Measurements from ENCODE around the gene TRH. TPM values are rescaled to one million over a fixed set of nuclear protein-coding genes. Genes with fewer than 3 reads are reported as not detected.
A peak's percentile ranks its signal among the peaks of the same experiment; 100 is the strongest.

Gene TRH
- total and polyA plus RNA-seq, 5 donors: not detected

GRCh38 chr3:129965937-129966336 lies 8.6 kb upstream of the TRH start:
- Histone ChIP-seq H3K4me1 (ENCODE audit: control insufficient read depth, insufficient read depth, low read length) (no peaks in the 10 kb centered on the region), H3K9me3 (ENCODE audit: control insufficient read depth, low read length) (no peaks in the 10 kb centered on the region), H3K27ac (ENCODE audit: low read length) (no peak overlapping the region), H3K4me3 (ENCODE audit: low read length) (no peak overlapping the region), H3K27me3 (ENCODE audit: control insufficient read depth, insufficient read depth) (no peaks in the 10 kb centered on the region)
- WGBS: 87% methylated on average over 2 of the region's 2 CpGs
- no peak for ATAC-seq
- no peak for DNase-seq
- intact Hi-C loops (cut with DNase I): no loop called here

GRCh38 chr3:129966876-129967275 lies 7.6 kb upstream of the TRH start:
- intact Hi-C loops (cut with DNase I): no loop called here

GRCh38 chr3:129967761-129968160 lies 6.8 kb upstream of the TRH start:
- intact Hi-C loops (cut with DNase I): no loop called here
- no peaks in the 10 kb centered on the region for H3K4me1 ChIP-seq (ENCODE audit: control insufficient read depth, insufficient read depth, low read length)
- DNase-seq (no peak), ATAC-seq (no peak)
- no peak overlapping the region for H3K4me3 ChIP-seq (ENCODE audit: low read length)
- H3K27ac ChIP-seq (ENCODE audit: low read length): no peak overlapping the region
- WGBS: 68% methylated on average over 5 of the region's 5 CpGs
- H3K27me3 ChIP-seq (ENCODE audit: control insufficient read depth, insufficient read depth): no peaks in the 10 kb centered on the region
- no peaks in the 10 kb centered on the region for H3K9me3 ChIP-seq (ENCODE audit: control insufficient read depth, low read length)

More at GRCh38 chr3:129966876-129967275, 7.6 kb upstream of the TRH start:
- no peaks in the 10 kb centered on the region for H3K4me1 ChIP-seq (ENCODE audit: control insufficient read depth, insufficient read depth, low read length)
- H3K9me3 ChIP-seq (ENCODE audit: control insufficient read depth, low read length): no peaks in the 10 kb centered on the region
- DNase-seq: no peak
- no peak for ATAC-seq
- no peaks in the 10 kb centered on the region for H3K27me3 ChIP-seq (ENCODE audit: control insufficient read depth, insufficient read depth)
- no peak overlapping the region for H3K27ac ChIP-seq (ENCODE audit: low read length)
- no peak overlapping the region for H3K4me3 ChIP-seq (ENCODE audit: low read length)
- WGBS: 67% methylated on average over 4 of the region's 4 CpGs

GRCh38 chr3:129971351-129972052 lies 3.0 kb upstream of the TRH start:
- ATAC-seq: no peak
- no peak overlapping the region for H3K4me3 ChIP-seq (ENCODE audit: low read length)
- intact Hi-C loops (cut with DNase I): no loop called here
- H3K4me1 ChIP-seq (ENCODE audit: control insufficient read depth, insufficient read depth, low read length): no peaks in the 10 kb centered on the region
- 60% methylated on average over 8 of the region's 8 CpGs for WGBS
- H3K27ac ChIP-seq (ENCODE audit: low read length): no peak overlapping the region
- H3K27me3 ChIP-seq (ENCODE audit: control insufficient read depth, insufficient read depth): no peaks in the 10 kb centered on the region
- no peaks in the 10 kb centered on the region for H3K9me3 ChIP-seq (ENCODE audit: control insufficient read depth, low read length)
- no peak for DNase-seq

GRCh38 chr3:129972301-129972700 lies 2.2 kb upstream of the TRH start:
- Histone ChIP-seq H3K27ac (ENCODE audit: low read length) (no peak overlapping the region), H3K27me3 (ENCODE audit: control insufficient read depth, insufficient read depth) (no peaks in the 10 kb centered on the region), H3K4me1 (ENCODE audit: control insufficient read depth, insufficient read depth, low read length) (no peaks in the 10 kb centered on the region), H3K4me3 (ENCODE audit: low read length) (no peak overlapping the region), H3K9me3 (ENCODE audit: control insufficient read depth, low read length) (no peaks in the 10 kb centered on the region)
- 95% methylated on average over 2 of the region's 2 CpGs for WGBS
- ATAC-seq (no peak), DNase-seq (no peak)
- intact Hi-C loops (cut with DNase I): no loop called here

GRCh38 chr3:129973853-129974563 lies 512 bp upstream of the TRH start:
- intact Hi-C loops (cut with DNase I): no loop called here

GRCh38 chr3:129974833-129975704 lies 549 bp downstream of the TRH start:
- Histone ChIP-seq H3K4me3 (ENCODE audit: low read length) (peak overlapping the region; percentile 42), H3K27me3 (ENCODE audit: control insufficient read depth, insufficient read depth) (no peaks in the 10 kb centered on the region), H3K9me3 (ENCODE audit: control insufficient read depth, low read length) (no peaks in the 10 kb centered on the region), H3K4me1 (ENCODE audit: control insufficient read depth, insufficient read depth, low read length) (no peaks in the 10 kb centered on the region), H3K27ac (ENCODE audit: low read length) (no peak overlapping the region)
- 3% methylated on average over 71 of the region's 71 CpGs for WGBS
- intact Hi-C loops (cut with DNase I): no loop called here
- DNase-seq (peak; percentile 39 to 75 (median 72)), ATAC-seq (peak in 1 of 2 donors; percentile 58)

More at GRCh38 chr3:129973853-129974563, 512 bp upstream of the TRH start:
- WGBS: 34% methylated on average over 39 of the region's 39 CpGs
- no peaks in the 10 kb centered on the region for H3K4me1 ChIP-seq (ENCODE audit: control insufficient read depth, insufficient read depth, low read length)
- no peaks in the 10 kb centered on the region for H3K27me3 ChIP-seq (ENCODE audit: control insufficient read depth, insufficient read depth)
- H3K9me3 ChIP-seq (ENCODE audit: control insufficient read depth, low read length): no peaks in the 10 kb centered on the region
- H3K27ac ChIP-seq (ENCODE audit: low read length): no peak overlapping the region
- H3K4me3 ChIP-seq (ENCODE audit: low read length): peak overlapping the region; percentile 42
- no peak for ATAC-seq
- no peak for DNase-seq

- ATAC-seq: peak in 1 of 2 donors; percentile 7
- peak in 1 of 3 donors; percentile 45 for DNase-seq
These were observed 1.2 kb downstream of the TRH start for GRCh38 chr3:129975705-129976048.

GRCh38 chr3:129976286-129976685 lies 1.8 kb downstream of the TRH start:
- intact Hi-C loops (cut with DNase I): no loop called here
- ATAC-seq: no peak
- no peak for DNase-seq
- Histone ChIP-seq H3K27ac (ENCODE audit: low read length) (no peak overlapping the region), H3K27me3 (ENCODE audit: control insufficient read depth, insufficient read depth) (no peaks in the 10 kb centered on the region), H3K4me3 (ENCODE audit: low read length) (no peak overlapping the region), H3K4me1 (ENCODE audit: control insufficient read depth, insufficient read depth, low read length) (no peaks in the 10 kb centered on the region), H3K9me3 (ENCODE audit: control insufficient read depth, low read length) (no peaks in the 10 kb centered on the region)
- 88% methylated on average over 4 of the region's 4 CpGs for WGBS

More at GRCh38 chr3:129975705-129976048, 1.2 kb downstream of the TRH start:
- Histone ChIP-seq H3K4me1 (ENCODE audit: control insufficient read depth, insufficient read depth, low read length) (no peaks in the 10 kb centered on the region), H3K27me3 (ENCODE audit: control insufficient read depth, insufficient read depth) (no peaks in the 10 kb centered on the region), H3K9me3 (ENCODE audit: control insufficient read depth, low read length) (no peaks in the 10 kb centered on the region), H3K27ac (ENCODE audit: low read length) (no peak overlapping the region), H3K4me3 (ENCODE audit: low read length) (no peak overlapping the region)
- intact Hi-C loops (cut with DNase I): no loop called here
- 15% methylated on average over 27 of the region's 27 CpGs for WGBS

- no peaks in the 10 kb centered on the region for H3K4me1 ChIP-seq (ENCODE audit: control insufficient read depth, insufficient read depth, low read length)
- WGBS: 69% methylated on average over 2 of the region's 2 CpGs
- H3K9me3 ChIP-seq (ENCODE audit: control insufficient read depth, low read length): no peaks in the 10 kb centered on the region
- no peak overlapping the region for H3K4me3 ChIP-seq (ENCODE audit: low read length)
- DNase-seq (no peak), ATAC-seq (no peak)
- H3K27ac ChIP-seq (ENCODE audit: low read length): no peak overlapping the region
- H3K27me3 ChIP-seq (ENCODE audit: control insufficient read depth, insufficient read depth): no peaks in the 10 kb centered on the region
- intact Hi-C loops (cut with DNase I): no loop called here
These were observed 3.6 kb downstream of the TRH start for GRCh38 chr3:129978123-129978522.

- Histone ChIP-seq H3K4me3 (ENCODE audit: low read length) (no peak overlapping the region), H3K27ac (ENCODE audit: low read length) (no peak overlapping the region), H3K9me3 (ENCODE audit: control insufficient read depth, low read length) (no peaks in the 10 kb centered on the region), H3K4me1 (ENCODE audit: control insufficient read depth, insufficient read depth, low read length) (no peaks in the 10 kb centered on the region), H3K27me3 (ENCODE audit: control insufficient read depth, insufficient read depth) (no peaks in the 10 kb centered on the region)
- 89% methylated on average over 5 of the region's 5 CpGs for WGBS
- intact Hi-C loops (cut with DNase I): no loop called here
- DNase-seq: no peak
- no peak for ATAC-seq
These were observed 5.4 kb downstream of the TRH start for GRCh38 chr3:129979905-129980304.
